SH-SY5Y (cell line): Measurements from ENCODE around the gene CD52.

ENCODE experiments used
- GATA2 ChIP-seq: IDR thresholded peaks from 2 replicates; pipeline ENCODE4 v1.6.1; 2011; ENCODE audit warnings: mild to moderate bottlenecking, low read depth, low read length
- GATA3 ChIP-seq: IDR thresholded peaks from 2 replicates; pipeline ENCODE4 v1.6.1; 2011; ENCODE audit warnings: low read depth, mild to moderate bottlenecking, low read length, moderate library complexity

DNA sequence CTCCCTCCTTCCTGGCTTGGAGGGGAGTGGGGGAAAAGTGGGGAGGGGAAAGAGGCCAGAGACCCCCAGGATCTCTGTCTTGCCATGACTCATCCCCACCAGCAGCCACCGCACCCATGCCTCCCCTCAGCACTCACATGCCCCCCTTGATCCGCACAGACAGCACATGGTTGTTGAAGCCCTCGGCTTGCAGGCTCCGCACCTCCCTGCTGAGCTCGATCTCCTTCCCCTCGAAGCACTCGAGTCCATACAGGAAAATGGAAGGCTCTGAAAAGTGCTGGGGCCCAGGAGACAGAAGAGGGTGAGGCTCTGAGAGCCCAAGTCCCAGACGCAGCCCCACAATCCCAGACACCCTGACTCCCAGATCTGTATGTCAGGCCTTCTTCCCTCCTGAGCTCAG, 10.8 kb downstream of the CD52 start:
- no peak for TF ChIP-seq GATA2
- no peak for TF ChIP-seq GATA3
